GM18858 (cell line): ENCODE data around the gene MAOA.
"Not testable (repeated sequence)": the region's sequence is repeated elsewhere in the genome, so short reads cannot be mapped to it uniquely, and the experiment has no call there.

Experiments used
- ATAC-seq: cut with Tn5 transposase; IDR thresholded peaks from one replicate; pipeline ENCODE4 v1.9.1; 2021; ENCODE audit not compliant: unreplicated experiment

The MAOA gene

DNA sequence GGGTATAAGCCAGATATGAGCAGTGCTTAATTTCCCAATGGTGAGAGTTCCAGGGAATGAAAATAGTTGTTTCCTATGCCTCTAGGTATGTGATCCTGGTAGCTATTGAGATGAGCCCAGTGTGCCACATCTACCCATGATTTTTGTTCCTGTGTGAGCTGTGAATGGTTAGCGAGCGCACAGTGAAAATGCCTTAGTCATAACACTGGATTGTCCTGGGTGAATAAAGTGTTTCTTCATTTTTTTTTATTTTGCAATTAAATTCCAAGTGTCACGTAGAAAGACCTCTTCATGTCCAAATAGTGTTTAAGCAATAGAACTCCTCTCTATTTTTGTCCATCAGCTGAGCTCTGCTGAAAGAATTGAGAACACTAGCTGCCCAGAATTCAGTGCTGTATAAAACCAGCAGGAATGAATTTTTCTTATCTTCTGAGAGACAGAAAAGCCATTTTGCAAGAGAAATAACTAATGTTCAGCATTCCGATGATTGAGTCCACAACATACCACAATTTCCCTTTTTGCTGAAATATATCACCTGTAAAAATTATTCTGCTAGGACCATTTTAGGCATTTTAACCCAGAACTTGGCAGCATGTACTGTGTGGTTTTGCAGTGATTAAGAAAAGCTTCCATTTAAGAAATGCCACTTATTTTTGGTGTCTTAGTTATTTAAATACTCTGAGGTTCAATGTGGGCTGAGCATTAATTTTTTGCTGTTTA lies 5.6 kb downstream of the MAOA start:
- ATAC-seq: no peak

GRCh38 chrX:43663173-43663572 lies 7.1 kb downstream of the MAOA start:
- no peak for ATAC-seq

DNA sequence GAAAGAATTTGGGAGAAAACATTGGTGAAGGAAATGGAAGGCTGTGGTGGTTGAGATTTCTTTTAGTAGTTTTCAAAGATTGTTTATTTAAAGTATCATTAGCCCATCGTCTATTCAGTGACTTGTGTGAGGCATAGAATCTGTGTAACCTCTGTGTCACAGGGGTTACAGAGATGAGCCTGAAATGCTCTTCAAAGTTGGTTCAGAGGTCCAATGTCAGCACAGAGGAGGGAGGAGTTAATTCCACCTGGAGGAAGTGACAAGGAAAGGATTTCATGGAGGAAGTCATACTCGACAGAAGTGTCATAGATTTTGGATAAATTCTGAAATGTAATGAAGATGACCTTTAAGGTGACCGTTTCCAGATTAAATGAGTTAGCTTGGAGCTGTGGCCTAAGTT lies 8.2 kb downstream of the MAOA start:
- no peak for ATAC-seq

GRCh38 chrX:43664708-43665107 lies 8.6 kb downstream of the MAOA start:
- ATAC-seq: no peak

- no peak for ATAC-seq
Measured at GRCh38 chrX:43666311-43666912, 10.3 kb downstream of the MAOA start.

DNA sequence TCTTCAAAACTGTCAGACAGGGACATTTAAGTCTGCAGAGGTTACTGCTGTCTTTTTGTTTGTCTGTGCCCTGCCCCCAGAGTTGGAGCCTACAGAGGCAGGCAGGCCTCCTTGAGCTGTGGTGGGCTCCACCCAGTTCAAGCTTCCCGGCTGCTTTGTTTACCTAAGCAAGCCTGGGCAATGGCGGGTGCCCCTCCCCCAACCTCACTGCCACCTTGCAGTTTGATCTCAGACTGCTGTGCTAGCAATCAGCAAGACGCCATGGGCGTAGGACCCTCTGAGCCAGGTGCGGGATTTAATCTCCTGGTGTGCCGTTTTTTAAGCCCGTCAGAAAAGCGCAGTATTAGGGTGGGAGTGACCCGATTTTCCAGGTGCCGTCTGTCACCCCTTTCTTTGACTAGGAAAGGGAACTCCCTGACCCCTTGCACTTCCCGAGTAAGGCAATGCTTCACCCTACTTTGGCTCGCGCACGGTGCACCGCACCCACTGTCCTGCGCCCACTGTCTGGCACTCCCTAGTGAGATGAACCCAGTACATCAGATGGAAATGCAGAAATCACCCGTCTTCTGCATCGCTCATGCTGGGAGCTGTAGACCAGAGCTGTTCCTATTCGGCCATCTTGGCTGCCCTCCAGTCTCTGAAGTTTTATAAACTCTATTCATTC lies 20.0 kb downstream of the MAOA start:
- not testable (repeated sequence) for ATAC-seq

DNA sequence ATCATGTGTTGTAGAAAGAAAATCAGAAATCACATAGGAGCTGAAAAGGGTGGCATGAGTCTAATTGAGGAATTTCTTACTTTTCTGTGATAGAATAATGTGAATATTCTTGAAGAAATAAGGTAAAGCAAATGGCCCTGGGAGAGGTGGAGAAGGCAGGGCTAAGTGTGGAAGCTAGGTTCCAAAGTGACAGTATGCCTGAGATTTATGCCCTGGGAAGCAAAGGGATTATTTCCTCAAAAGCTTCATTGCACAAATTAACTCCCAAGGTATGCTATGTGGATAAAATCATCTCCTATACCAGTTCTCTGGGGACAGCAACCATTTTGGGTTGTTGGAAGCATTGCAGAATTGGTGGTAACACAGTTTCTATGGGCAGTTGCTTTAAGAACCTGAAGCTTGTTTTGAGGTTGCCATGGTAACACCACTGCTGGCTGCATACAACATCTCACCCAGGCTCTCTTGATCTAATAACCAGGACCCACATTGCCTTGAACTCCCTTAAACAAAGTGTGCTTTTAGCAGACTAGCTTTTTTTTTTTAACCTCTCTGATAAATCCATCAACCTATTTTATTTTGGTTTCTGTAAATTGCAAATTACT lies 21.0 kb downstream of the MAOA start:
- ATAC-seq: no peak

- ATAC-seq: no peak
Measured at GRCh38 chrX:43677993-43678392, 21.9 kb downstream of the MAOA start.

DNA sequence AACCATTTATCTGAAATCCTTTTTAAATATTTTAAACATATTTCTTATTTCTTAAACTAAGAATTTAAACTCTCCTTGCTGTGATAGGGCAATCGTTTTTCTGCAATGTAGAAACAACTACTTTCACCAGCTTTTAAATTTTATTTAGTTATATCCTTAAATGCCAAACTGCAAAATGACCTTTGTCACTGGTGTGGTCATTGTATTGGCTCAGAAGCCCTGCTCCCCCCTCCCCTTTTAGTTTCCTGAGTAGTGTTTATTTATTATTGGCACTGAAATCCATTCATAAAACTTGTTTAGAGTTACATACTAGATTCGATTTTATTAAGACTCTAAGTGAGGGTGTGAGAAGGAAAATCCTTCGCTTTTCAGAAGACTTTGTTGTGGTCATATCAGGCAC lies 23.0 kb downstream of the MAOA start:
- ATAC-seq: no peak

GRCh38 chrX:43679778-43680177 lies 23.7 kb downstream of the MAOA start:
- ATAC-seq: no peak

- ATAC-seq: no peak
Measured at GRCh38 chrX:43682726-43683125, 26.6 kb downstream of the MAOA start.

- ATAC-seq: no peak
Measured at GRCh38 chrX:43685221-43685620, 29.1 kb downstream of the MAOA start.

GRCh38 chrX:43688586-43688985 lies 32.5 kb downstream of the MAOA start:
- ATAC-seq: no peak

DNA sequence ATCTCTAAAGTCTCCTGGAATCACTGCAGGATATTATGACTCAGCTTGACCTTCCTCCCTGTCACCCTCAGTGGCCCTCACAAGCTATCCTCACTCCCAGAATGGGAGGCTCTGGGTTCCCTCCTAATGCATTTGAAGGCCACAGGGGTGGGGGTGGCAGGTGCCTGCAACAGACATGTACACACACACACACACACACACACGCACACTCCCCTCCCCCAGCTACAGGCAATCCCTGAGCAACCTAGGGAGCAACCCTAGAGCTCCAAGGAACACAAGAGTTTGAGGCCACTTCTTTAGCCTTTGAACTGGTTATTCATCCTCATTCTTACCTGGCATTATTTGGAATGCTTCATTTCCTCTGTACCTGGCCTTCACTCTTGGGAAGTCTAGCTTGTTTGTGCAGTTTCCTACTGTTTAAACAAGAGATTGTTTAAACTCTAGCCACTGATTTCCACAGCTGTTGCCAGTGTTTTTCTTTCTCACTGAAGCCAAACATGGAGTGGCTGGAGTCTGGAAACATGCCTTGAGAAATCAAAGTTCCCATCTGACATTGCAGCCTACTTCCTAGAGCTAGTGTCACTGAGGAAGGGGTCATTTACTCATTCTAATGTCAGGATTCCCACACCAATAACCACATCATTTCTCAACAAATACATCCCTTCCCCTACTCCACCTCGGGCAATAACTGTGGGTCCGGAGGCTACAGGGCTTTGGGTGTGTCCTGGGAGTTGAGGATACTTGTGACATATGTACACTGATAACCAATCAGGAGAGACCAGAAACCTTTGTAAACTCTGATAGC lies 37.7 kb downstream of the MAOA start:
- no peak for ATAC-seq

GRCh38 chrX:43699475-43699874 lies 43.4 kb downstream of the MAOA start:
- ATAC-seq: no peak

- no peak for ATAC-seq
Measured at GRCh38 chrX:43702079-43702524, 46.0 kb downstream of the MAOA start.

GRCh38 chrX:43702660-43703059 lies 46.6 kb downstream of the MAOA start:
- no peak for ATAC-seq

GRCh38 chrX:43703211-43703791 lies 47.2 kb downstream of the MAOA start:
- ATAC-seq: no peak

- ATAC-seq: no peak
Measured at GRCh38 chrX:43706786-43707370, 50.8 kb downstream of the MAOA start.

- ATAC-seq: no peak
Measured at GRCh38 chrX:43707812-43708548, 51.9 kb downstream of the MAOA start.
